Left ventricle myocardium inferior (tissue), 1 donor: Measurements from ENCODE around the gene PRKCQ. TPM values are rescaled to one million over a fixed set of nuclear protein-coding genes. Genes with fewer than 3 reads are reported as not detected.

ENCODE experiments used
- DNase-seq: peaks from one replicate; pipeline ENCODE4 v3.0.0-alpha.2; 2020
- H3K27ac ChIP-seq: fragments of 200-600 bp; replicated peaks from 2 replicates; pipeline ENCODE4 v1.8.0; 2021
- H3K27me3 ChIP-seq: fragments of 200-600 bp; 2 replicates; pipeline ENCODE4 v1.8.0; 2021; ENCODE audit warnings: low read depth
- H3K36me3 ChIP-seq: fragments of 200-600 bp; 2 replicates; pipeline ENCODE4 v1.8.0; 2021
- H3K4me1 ChIP-seq: fragments of 200-600 bp; 2 replicates; pipeline ENCODE4 v1.8.0; 2021
- H3K4me3 ChIP-seq: fragments of 200-600 bp; 2 replicates; pipeline ENCODE4 v1.8.0; 2021; ENCODE audit warnings: mild to moderate bottlenecking, moderate library complexity
- H3K9me3 ChIP-seq: fragments of 200-600 bp; replicated peaks from 2 replicates; pipeline ENCODE4 v1.8.0; 2021
- CTCF ChIP-seq: fragments of 200-600 bp; IDR thresholded peaks from 2 replicates; pipeline ENCODE4 v1.8.0; 2021; ENCODE audit warnings: antibody characterized with exemption, mild to moderate bottlenecking, borderline replicate concordance
- intact Hi-C: fragments of 100-400 bp; cut with micrococcal nuclease; formaldehyde crosslinking; loops from one replicate; pipeline ENCODE4 v1.11.0; 2022
- total RNA-seq: library from RNA; stranded (reverse); fragmentation: NEBNext Ultra II Directional; extraction: Animal tissue kit (Norgen Biotek cat#: 25700); gene quantifications from one replicate; pipeline ENCODE4 v1.2.1, GENCODE V29; 2021
- donor health status: DM: no; HTN: yes; CAD: no; lungs with severe emphysema.

Gene PRKCQ
- total RNA-seq, 1 donor from 2014 or later = 0.16 TPM

GRCh38 chr10:6511347-6511746 lies 68.7 kb downstream of the PRKCQ start:
- no peak overlapping the region for H3K4me3 ChIP-seq
- no peak overlapping the region for H3K27ac ChIP-seq
- H3K27me3 ChIP-seq = peaks cover 35% of the 10 kb centered on the region
- intact Hi-C loops = no loop called here
- no peaks in the 10 kb centered on the region for H3K4me1 ChIP-seq
- no peaks in the 10 kb centered on the region for H3K36me3 ChIP-seq
- no peaks in the 10 kb centered on the region for H3K9me3 ChIP-seq
- no peak for DNase-seq
- TF ChIP-seq CTCF = no peak

GRCh38 chr10:6507311-6507710 lies 72.8 kb downstream of the PRKCQ start:
- Histone ChIP-seq H3K27ac (no peak overlapping the region), H3K36me3 (no peaks in the 10 kb centered on the region), H3K4me3 (no peak overlapping the region), H3K27me3 (peaks cover 22% of the 10 kb centered on the region), H3K9me3 (no peaks in the 10 kb centered on the region), H3K4me1 (no peaks in the 10 kb centered on the region)
- intact Hi-C loops = no loop called here
- no peak for DNase-seq
- TF ChIP-seq CTCF = no peak

- no peak for TF ChIP-seq CTCF
- Histone ChIP-seq H3K4me3 (no peak overlapping the region), H3K4me1 (no peaks in the 10 kb centered on the region), H3K36me3 (no peaks in the 10 kb centered on the region), H3K27ac (no peak overlapping the region), H3K9me3 (no peaks in the 10 kb centered on the region), H3K27me3 (peaks cover 16% of the 10 kb centered on the region)
- intact Hi-C loops = no loop called here
- no peak for DNase-seq
Measured at GRCh38 chr10:6505300-6505699, 74.8 kb downstream of the PRKCQ start.

GRCh38 chr10:6504296-6504695 lies 75.8 kb downstream of the PRKCQ start:
- intact Hi-C loops = no loop called here

GRCh38 chr10:6503171-6503570 lies 76.9 kb downstream of the PRKCQ start:
- no peak for TF ChIP-seq CTCF
- Histone ChIP-seq H3K4me3 (no peak overlapping the region), H3K36me3 (no peaks in the 10 kb centered on the region), H3K9me3 (no peaks in the 10 kb centered on the region), H3K27ac (no peak overlapping the region), H3K27me3 (peaks cover 34% of the 10 kb centered on the region), H3K4me1 (no peaks in the 10 kb centered on the region)
- intact Hi-C loops = no loop called here
- no peak for DNase-seq

More at GRCh38 chr10:6504296-6504695, 75.8 kb downstream of the PRKCQ start:
- H3K4me1 ChIP-seq = no peaks in the 10 kb centered on the region
- H3K27me3 ChIP-seq = peaks cover 23% of the 10 kb centered on the region
- DNase-seq = no peak
- no peak for TF ChIP-seq CTCF
- H3K9me3 ChIP-seq = no peaks in the 10 kb centered on the region
- H3K4me3 ChIP-seq = no peak overlapping the region
- H3K36me3 ChIP-seq = no peaks in the 10 kb centered on the region
- no peak overlapping the region for H3K27ac ChIP-seq

- intact Hi-C loops = no loop called here
- TF ChIP-seq CTCF = no peak
- Histone ChIP-seq H3K36me3 (no peaks in the 10 kb centered on the region), H3K9me3 (no peaks in the 10 kb centered on the region), H3K27me3 (peaks cover 42% of the 10 kb centered on the region), H3K27ac (no peak overlapping the region), H3K4me1 (no peaks in the 10 kb centered on the region), H3K4me3 (no peak overlapping the region)
- DNase-seq = no peak
Measured at GRCh38 chr10:6501931-6502330, 78.1 kb downstream of the PRKCQ start.
